ENCODE results near the gene IGSF5. TPM values are rescaled to one million over a fixed set of nuclear protein-coding genes. Genes with fewer than 3 reads are reported as not detected.
"Not testable (repeated sequence)": the region's sequence is repeated elsewhere in the genome, so short reads cannot be mapped to it uniquely, and the experiment has no call there.

IGSF5 gene
- total RNA-seq, 1 donor, result not detected

- DNase-seq (ENCODE audit: low read depth), result no peak
- H3K4me3 ChIP-seq (ENCODE audit: low read depth, low read length), result no peak overlapping the region
- no peak for TF ChIP-seq CTCF (IDR thresholded peaks at IDR 0.05; ENCODE audit: insufficient read depth, low read depth, low read length)
Observed at GRCh38 chr21:39730418-39731157, 14.4 kb upstream of the IGSF5 start.

GRCh38 chr21:39736716-39737115, 8.3 kb upstream of the IGSF5 start:
- no peak overlapping the region for H3K4me3 ChIP-seq (ENCODE audit: low read depth, low read length)
- no peak for DNase-seq (ENCODE audit: low read depth)
- TF ChIP-seq CTCF (IDR thresholded peaks at IDR 0.05; ENCODE audit: insufficient read depth, low read depth, low read length), result no peak

- no peak for TF ChIP-seq CTCF (IDR thresholded peaks at IDR 0.05; ENCODE audit: insufficient read depth, low read depth, low read length)
- DNase-seq (ENCODE audit: low read depth), result no peak
- H3K4me3 ChIP-seq (ENCODE audit: low read depth, low read length), result no peak overlapping the region
Observed at GRCh38 chr21:39737376-39738000, 7.5 kb upstream of the IGSF5 start.

GRCh38 chr21:39738566-39738965, 6.4 kb upstream of the IGSF5 start:
- H3K4me3 ChIP-seq (ENCODE audit: low read depth, low read length), result no peak overlapping the region
- no peak for TF ChIP-seq CTCF (IDR thresholded peaks at IDR 0.05; ENCODE audit: insufficient read depth, low read depth, low read length)
- no peak for DNase-seq (ENCODE audit: low read depth)

- DNase-seq (ENCODE audit: low read depth); H3K4me3 ChIP-seq (ENCODE audit: low read depth, low read length): not testable (repeated sequence)
Observed at GRCh38 chr21:39739531-39739930, 5.5 kb upstream of the IGSF5 start.

GRCh38 chr21:39742561-39742960, 2.4 kb upstream of the IGSF5 start:
- not testable (repeated sequence) for H3K4me3 ChIP-seq (ENCODE audit: low read depth, low read length); DNase-seq (ENCODE audit: low read depth)

- H3K4me3 ChIP-seq (ENCODE audit: low read depth, low read length); DNase-seq (ENCODE audit: low read depth): not testable (repeated sequence)
Observed at GRCh38 chr21:39745332-39745731, 349 bp downstream of the IGSF5 start.

GRCh38 chr21:39750670-39751069, 5.7 kb downstream of the IGSF5 start:
- no peak overlapping the region for H3K4me3 ChIP-seq (ENCODE audit: low read depth, low read length)
- no peak for TF ChIP-seq CTCF (IDR thresholded peaks at IDR 0.05; ENCODE audit: insufficient read depth, low read depth, low read length)
- no peak for DNase-seq (ENCODE audit: low read depth)

All from fibroblast of villous mesenchyme (primary cell).